Right ventricle myocardium superior (tissue), 1 donor: ENCODE results near the gene PITRM1. TPM values are rescaled to one million over a fixed set of nuclear protein-coding genes. Genes with fewer than 3 reads are reported as not detected.
"Not testable (repeated sequence)": the region's sequence is repeated elsewhere in the genome, so short reads cannot be mapped to it uniquely, and the experiment has no call there.

Source experiments
- ATAC-seq: fragments of 200-7000 bp; cut with Tn5 transposase; one replicate; pipeline ENCODE4 v1.9.1; 2020; ENCODE audit warnings: mild to moderate bottlenecking; ENCODE audit not compliant: poor library complexity
- DNase-seq: peaks from one replicate; pipeline ENCODE4 v3.0.0-alpha.2; 2020
- intact Hi-C: fragments of 100-400 bp; cut with DNase I; formaldehyde crosslinking; loops from one replicate; pipeline ENCODE4 v1.11.2; 2022
- total RNA-seq: library from RNA; stranded (reverse); fragmentation: NEBNext Ultra II Directional; extraction: Animal tissue kit (Norgen Biotek cat#: 25700); gene quantifications from one replicate; pipeline ENCODE4 v1.2.1, GENCODE V29; 2021
- donor health status: DM: no; HTN: yes; CAD: no; lungs with severe emphysema.

Gene PITRM1
- total RNA-seq, 1 donor from 2014 or later, result 84.4 TPM

DNA sequence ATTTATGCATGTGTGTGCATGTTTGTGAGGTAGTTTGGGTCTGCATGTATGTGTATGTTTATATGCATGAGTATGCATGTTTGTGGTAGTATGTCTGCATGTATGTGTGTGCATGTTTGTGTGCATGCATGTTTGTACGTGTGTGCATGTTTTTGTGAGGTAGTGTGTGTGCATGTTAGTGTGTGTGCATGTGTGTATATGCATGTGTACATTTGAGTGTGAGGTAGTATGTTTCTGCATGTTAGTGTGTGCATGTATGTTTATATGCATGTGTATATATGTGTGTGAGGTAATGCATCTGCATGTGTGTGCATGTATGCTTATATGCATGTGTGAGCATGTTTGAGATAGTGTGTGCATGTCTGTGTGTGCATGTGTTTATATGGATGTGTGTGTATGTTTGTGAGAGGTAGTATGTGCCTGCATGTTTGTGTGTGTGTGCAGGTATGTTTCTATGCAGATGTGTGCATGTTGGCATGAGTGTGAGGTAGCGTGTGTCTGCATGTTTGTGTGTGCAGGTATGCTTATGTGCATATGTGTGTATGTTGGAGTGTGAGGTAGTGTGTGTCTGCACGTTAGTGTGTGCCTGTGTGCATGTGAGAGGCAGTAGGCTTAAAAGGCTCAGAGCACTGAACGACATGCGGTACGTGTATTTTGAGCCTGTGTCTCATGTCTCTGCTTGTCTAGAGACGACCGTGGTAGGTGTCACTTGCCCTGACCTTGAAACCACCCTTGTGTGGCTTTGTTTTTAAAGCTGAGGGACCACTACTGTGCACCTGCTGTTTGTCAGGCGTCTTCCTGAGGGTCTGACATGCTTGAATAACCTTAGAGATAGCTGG, 61.6 kb downstream of the PITRM1 start:
- no peak for DNase-seq
- no peak for ATAC-seq
- intact Hi-C loops, result no loop called here

DNA sequence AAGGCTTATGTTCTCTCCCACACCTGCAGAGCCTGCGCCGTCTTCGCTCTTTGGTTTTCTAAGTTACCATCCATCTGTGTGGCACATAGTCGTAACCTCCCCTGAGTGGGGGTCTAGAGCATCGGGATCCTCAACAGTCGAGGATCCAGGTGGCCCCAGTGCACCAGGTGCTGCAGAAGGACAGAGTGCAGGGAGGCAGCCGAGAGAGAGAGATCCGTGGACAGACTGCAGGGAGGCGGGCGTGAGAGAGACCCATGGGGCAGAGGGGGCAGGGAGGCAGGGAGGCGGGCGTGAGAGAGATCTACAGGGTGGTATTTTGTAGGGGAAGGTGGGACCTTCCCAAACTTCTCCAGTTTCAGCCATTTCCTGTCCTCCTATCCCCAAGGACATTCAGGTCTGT, 62.9 kb downstream of the PITRM1 start:
- ATAC-seq (no peak), DNase-seq (no peak)
- intact Hi-C loops, result no loop called here

DNA sequence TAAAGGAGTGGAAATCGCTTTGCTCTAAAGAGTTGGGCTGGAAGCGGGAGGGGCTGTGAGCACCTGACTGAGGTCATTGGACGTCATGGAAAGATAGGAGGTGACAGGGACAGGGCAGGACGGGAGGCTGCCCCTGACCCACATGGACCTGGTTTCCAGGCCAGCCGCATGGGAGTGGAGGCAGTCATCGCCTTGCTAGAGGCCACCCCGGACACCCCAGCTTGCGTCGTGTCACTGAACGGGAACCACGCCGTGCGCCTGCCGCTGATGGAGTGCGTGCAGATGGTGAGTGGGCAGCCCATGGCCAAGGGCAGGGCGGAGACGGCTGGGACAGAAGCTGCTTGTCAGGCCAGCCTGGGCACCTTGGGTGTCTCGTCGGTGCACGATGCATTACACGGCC, 63.4 kb downstream of the PITRM1 start:
- intact Hi-C loops, result no loop called here
- ATAC-seq (no peak), DNase-seq (no peak)

DNA sequence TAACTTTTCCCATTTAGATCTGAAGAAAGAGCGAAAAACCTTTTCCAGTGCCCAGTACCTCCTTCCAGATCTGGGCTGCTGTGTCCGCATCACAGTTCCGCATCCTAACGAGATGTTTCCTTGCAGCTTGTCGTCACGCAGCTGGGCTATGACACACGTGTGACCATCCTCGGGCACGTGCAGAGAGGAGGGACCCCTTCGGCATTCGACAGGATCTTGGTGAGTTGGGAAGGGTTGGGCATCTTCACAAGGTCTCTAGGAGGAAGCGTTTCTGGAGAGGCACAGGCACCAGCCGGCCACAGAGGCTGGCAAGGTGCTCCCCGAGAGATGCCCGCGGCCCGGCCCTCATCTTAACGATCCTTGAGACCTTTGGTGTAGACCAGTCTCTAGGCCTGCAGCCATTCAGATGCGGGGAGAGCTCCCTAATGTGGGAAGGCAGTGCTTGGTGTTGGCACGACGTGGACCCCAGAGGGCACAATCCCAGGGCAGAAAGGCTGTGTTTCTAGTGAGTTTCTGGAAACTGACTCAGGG, 63.9 kb downstream of the PITRM1 start:
- DNase-seq (no peak), ATAC-seq (no peak)
- intact Hi-C loops, result no loop called here

DNA sequence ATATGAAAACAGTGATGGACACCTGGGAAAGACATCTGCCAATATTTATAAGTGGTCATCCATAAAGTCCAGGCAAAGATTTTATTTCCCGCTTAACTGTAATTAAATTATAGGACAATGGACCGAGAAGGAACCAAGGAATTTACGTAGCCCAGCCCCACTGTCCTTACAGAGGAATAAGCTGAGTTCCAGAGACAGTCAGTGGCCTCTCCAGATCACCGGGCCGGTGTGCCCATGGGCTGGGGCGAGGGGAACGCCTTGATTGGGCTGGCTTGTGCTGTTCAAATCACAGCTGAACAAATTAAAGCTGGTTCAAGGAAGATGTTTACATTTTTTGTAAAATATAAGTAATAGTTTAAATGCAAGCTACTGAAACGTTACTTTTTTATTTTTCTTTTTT, 64.5 kb downstream of the PITRM1 start:
- ATAC-seq, result no peak
- DNase-seq, result no peak
- intact Hi-C loops, result no loop called here

DNA sequence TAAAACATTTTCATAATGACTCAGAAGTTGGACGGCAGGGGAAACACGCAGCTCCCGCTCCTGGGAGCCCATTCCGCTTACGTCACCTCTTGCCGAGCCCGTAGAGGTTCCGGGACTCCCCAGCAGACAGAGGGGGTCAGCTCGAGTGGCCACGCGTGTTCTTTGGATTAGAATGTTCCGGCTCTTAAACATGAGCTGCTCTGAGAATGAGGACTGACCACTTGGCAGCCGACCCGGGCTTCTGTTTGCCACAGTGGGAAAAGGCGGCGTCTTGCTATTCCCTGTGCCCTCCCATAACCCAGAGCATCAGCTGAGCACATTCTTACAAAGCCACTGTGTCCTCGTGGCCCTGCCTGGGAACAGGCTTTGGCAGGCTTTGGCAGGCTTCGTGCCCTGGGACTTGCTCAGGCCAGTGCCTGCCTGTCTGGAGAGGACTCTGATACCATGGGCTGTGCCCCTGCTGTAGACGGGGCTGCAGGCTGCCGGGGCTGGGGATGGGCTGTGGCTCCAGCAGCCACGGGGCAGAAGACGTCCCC, 65.1 kb downstream of the PITRM1 start:
- peak; percentile 82 for DNase-seq
- ATAC-seq, result peak; percentile 86
- intact Hi-C loops, result no loop called here

DNA sequence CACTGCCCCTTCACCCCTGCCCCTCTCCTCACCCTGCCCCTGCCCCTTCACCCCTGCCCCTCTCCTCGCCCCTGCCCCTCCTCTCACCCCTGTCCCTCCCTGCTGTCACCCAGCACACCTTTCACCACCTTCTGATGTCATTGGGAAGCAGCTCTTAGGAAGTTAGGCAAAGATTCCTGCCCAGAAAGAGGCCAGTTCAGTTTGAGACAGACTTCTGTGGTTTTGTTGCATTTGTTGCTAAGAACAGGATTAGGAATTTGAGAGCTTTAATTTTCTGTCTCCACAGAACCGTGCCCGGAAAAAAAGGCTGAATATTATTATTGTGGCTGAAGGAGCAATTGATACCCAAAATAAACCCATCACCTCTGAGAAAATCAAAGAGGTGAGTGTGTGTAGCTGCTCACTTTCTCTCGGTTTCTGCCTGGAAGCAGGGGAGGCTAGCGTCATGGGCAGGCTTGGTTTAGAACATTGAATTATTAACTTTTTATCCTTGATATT, 65.6 kb downstream of the PITRM1 start:
- DNase-seq (no peak), ATAC-seq (no peak)
- intact Hi-C loops, result no loop called here

DNA sequence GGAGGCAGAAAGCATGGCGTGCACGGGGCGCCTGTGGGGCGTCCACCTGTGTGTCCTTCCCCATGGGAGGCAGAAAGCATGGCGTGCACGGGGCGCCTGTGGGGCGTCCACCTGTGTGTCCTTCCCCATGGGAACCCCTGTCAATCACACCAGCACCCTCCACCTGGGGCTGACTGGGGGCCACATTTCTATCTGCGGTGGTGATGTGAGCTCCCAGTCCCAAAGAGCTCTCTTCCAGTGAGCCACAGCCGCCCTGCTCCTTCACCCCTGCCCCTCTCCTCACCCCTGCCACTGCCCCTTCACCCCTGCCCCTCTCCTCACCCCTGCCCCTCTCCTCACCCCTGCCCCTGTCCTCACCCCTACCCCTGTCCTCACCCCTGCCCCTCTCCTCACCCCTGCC, 66.3 kb downstream of the PITRM1 start:
- ATAC-seq, intact Hi-C loops, DNase-seq: not testable (repeated sequence)

DNA sequence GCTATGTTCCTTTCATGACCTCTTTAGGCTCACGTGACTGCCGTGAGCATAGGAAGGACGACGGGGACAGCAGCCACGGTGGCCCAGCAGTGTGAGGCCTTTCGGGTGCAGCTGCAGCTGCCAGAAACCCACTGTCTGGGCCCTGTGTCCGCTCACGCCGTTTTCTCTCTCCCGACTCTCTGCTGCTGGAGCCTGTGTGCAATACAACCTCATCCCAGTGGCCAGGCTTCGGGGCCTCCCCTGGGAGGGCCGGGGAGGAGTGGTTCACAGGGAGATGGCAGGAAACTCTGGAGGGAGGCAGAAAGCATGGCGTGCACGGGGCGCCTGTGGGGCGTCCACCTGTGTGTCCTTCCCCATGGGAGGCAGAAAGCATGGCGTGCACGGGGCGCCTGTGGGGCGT, 66.7 kb downstream of the PITRM1 start:
- ATAC-seq, result no peak
- intact Hi-C loops, result no loop called here
- no peak for DNase-seq

DNA sequence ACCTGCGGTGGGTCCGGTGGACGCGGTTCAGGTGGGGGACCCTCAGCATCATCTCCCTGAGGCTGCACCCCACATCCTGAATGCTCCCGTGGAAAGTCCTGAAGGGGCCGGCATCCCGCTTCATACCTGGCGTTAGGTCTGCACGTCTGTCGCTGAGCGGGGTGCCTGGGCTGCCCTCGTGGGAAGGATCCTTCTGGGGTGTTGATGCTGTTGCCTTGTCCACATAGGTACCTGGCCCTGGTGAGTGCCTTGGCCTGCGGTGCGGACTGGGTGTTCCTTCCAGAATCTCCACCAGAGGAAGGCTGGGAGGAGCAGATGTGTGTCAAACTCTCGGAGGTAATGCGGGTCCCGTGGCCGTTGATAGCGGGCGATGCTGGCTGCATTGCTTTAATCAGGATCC, 67.4 kb downstream of the PITRM1 start:
- DNase-seq (no peak), ATAC-seq (no peak)
- intact Hi-C loops, result no loop called here

DNA sequence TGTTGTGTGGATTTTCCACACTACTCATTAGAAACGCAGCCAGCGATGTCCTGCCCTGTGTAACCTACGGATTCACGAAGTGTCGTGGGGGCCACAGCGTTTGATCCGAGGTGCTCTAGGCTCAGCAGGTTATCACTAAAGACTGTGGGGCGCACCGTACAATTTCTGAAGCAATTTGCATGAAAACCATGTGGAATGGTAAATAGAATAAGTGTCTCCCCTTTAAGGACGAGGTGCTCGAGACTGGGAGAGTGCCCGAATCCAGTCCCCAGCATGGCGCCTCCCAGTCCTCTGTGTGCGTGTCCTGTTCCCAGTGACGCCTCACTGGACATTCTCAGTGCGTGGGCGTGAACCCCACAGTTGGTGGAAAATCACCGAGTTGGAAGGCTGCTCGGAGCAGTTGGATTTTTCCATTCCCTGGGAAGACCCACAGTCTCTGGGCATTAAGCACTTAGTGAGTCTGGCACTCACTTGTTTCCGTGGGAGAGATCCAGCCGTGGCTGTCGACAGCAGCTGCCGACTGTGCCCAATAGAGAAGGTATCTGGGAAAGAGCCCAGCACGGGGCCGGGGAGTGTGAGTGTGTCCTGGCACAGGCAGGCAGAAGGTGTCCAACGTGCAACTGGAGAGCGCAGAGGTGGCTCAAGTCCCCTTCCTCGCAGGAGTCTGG, 68.2 kb downstream of the PITRM1 start:
- DNase-seq, result peak; percentile 80
- intact Hi-C loops, result loop anchor here (5.0 kb wide), 1 partner anchor 37 kb away; the partner anchor contains the start of gene PFKP
- peak; percentile 65 for ATAC-seq

DNA sequence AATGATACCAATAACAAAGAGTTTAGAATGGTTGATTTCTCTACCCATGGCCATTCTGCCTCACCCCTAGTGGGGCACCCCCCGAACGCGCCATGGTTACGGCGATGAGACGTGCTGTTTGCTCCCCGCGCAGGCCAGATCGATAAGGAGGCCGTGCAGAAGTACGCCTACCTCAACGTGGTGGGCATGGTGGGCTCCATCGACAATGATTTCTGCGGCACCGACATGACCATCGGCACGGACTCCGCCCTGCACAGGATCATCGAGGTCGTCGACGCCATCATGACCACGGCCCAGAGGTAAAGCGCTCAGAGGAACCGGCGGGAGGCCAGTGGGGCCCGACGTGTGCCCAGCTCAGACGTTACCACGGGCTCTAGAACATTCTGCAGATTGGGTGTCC, 68.9 kb downstream of the PITRM1 start:
- intact Hi-C loops, result loop anchor here (5.0 kb wide), 1 partner anchor 36 kb away; the partner anchor contains the start of gene PFKP
- ATAC-seq, result no peak
- DNase-seq, result no peak

DNA sequence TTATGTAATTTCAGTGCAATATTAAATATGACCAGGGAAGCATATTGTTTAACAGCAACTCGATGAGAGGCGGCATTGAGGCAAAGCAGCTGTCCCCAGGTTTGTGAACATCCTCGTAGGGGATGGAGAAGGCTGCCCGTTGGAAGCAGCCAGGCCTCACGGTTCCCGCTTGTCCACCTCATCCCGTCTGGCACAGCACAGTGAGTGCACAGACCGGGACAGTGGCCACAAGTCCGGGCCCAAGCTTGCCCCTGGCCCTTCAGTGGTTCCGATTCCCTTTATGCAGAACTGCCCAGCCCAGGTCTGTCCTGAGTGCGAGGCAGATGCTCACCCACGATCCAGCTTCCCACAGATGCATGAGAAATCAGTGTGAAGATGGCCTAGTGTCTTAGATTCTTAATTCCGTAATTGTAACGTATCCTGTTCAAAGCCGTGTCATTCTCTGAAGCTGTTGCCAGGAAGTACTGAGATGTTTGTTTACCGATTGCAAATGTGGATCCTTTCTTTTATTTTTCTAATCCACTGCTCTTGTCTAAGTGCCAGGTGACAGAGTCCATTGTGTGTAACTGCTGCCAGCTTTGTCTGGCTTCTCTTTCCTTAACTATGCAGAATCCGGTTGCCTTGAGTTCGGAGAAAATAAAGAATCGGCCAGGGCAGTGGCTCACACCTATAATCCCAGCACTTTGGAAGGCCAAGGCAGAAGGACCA, 69.7 kb downstream of the PITRM1 start:
- no peak for ATAC-seq
- intact Hi-C loops, result loop anchor here (5.0 kb wide), 1 partner anchor 36 kb away; the partner anchor contains the start of gene PFKP
- no peak for DNase-seq

DNA sequence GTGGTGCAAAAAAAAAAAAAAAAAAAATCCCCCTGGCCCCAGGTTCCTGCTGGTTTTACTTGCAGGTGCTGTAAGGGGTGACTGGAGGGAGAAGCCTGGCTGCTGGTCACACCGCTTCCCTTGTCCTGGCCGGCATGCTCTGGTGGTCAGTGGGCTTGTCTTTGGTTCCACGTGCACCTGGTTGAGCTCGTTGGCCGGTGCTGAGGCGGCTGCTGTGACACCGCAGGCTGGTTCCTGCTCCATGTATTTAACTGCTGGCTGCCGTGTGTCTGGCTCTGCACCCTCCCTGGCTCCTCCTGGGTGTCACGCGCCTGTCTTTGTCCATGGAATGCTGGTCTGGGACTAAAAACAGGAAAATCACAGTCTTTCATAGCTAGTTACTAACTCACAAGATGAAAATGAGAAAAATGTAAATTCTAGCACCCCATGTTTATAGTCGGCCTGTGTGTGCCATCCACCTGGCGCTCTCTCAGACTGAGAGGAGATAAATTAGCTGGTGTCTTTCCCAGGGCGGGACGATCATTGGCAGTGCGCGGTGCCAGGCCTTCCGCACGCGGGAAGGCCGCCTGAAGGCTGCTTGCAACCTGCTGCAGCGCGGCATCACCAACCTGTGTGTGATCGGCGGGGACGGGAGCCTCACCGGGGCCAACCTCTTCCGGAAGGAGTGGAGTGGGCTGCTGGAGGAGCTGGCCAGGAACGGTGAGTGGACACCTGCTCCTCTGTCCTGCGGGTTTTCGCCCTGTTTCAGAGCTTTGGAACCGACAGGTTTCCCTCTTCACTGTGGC, 71.5 kb downstream of the PITRM1 start:
- intact Hi-C loops, result loop anchor here (5.0 kb wide), 1 partner anchor 34 kb away; the partner anchor contains the start of gene PFKP

DNA sequence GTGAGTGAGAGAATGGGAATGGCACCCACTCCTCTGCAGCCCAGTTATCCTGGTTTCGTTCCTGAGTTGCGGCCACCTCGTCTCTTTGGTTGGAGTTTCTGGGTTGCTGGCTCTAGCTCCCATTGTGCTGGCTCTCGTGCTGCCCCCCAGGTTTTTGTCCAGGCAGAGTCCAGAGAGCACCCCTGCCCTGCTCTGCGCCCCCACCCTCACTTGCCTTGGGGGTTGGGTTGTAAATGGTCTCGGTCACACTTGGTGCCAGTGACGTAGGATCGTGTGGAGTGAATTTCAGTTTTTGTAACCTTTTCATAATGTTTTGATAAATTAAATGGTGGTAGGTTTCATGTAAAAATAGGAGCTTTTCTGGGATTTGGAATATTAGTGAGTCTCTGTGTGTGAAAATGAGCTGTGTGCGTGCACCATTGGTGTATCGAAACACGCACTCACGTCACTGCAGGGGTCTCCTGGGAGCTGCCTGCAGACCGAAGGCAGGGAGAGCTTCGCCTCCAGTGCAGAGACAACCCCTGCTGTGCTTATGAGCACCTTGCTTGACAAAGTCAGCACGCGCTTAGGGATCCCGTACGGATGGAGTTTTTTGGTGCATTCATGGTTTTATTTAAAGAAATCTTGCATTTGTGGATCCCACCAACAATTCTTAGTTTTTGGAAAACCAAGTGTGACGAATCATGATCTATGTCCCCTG, 72.3 kb downstream of the PITRM1 start:
- intact Hi-C loops, result loop anchor here (5.0 kb wide), 1 partner anchor 33 kb away; the partner anchor contains the start of gene PFKP
- ATAC-seq, result no peak

More for the DNA sequence above, 71.5 kb downstream of the PITRM1 start:
- ATAC-seq, result no peak
- no peak for DNase-seq

DNA sequence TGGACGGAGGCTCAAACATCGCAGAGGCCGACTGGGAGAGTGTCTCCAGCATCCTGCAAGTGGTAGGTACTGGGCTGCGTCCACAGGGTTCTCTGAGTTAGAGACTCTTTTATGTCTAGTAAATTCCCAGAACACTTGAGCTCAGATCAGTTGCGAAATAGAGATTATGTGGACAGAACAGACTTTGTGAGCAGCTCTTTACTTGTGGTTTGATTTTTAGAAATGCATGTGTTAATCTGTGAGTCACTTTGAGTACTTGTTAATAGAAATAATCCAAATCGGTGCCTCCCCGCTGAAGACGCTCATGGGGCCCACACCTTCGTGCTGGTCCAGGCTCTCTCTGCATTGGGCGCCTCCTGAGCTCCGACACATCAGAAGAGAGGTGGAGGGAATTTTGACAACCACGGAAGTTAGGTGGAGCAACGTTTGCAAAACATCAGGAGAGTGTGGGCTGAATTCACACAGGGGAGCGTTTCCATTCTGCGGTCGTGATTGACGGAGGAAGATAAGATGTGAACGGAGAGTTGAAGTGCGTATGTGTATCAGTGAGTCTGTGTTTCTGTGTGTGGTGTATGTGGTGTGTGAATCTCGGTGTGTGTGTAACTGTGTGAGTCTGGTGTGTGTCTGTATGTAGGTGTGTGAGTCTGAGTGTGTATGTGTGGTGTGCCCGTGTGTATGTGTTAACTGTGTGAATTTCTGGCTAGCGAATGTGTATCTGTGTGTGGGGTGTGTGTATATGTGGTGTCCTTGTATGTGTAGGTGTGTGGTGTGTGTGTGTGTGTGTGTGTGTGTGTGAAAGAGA, 73.1 kb downstream of the PITRM1 start:
- no peak for DNase-seq
- no peak for ATAC-seq
- intact Hi-C loops, result loop anchor here (5.0 kb wide), 1 partner anchor 32 kb away; the partner anchor contains the start of gene PFKP

More for the DNA sequence above, 72.3 kb downstream of the PITRM1 start:
- DNase-seq, result no peak
